ENCODE results near the gene TMEM115. TPM values are rescaled to one million over a fixed set of nuclear protein-coding genes. Genes with fewer than 3 reads are reported as not detected.

The TMEM115 gene, protein sequence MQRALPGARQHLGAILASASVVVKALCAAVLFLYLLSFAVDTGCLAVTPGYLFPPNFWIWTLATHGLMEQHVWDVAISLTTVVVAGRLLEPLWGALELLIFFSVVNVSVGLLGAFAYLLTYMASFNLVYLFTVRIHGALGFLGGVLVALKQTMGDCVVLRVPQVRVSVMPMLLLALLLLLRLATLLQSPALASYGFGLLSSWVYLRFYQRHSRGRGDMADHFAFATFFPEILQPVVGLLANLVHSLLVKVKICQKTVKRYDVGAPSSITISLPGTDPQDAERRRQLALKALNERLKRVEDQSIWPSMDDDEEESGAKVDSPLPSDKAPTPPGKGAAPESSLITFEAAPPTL
- total RNA-seq = 20.3 TPM

DNA sequence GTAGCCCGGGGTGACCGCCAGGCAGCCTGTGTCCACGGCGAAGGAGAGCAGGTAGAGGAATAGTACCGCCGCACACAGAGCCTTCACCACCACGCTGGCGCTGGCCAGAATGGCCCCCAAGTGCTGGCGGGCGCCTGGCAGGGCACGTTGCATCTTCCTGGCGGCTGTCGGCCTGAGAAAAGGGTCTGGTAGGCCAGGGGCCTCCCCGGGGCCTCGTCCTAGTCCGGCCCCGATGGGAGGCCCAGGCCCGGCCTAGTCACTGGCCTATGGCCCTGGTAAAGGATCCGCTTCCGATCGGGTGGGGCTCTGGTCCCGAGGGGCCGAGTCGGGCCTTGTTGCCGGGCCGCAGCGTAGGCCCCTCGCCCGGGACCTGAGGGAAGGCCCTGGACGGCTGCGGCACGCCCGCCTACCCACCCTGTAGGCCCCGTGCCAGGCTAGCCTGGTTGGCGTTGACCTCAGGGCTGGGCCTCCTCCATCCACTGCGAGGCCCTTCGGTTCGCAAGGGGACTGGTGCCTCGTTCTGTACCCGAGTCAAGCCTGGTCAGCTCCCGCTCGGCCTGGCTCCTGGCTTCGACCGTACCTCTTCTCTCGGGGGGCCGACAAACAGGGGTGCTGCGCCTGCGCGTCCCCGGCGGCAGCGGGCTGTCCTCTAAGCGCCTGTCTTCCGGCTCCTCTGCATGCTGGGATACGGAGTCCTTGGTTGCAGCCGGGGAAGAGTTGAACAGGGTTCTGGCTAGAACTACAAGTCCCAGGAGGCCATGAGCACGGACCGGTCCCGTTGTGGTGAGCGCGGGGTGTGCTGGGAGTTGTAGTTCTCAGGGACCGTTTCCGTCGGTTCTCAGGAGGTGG is at the start of gene TMEM115:
Gene TMEM115, minus strand, starts transcription at position 611 of the 849 bp plus-strand sequence. Its CDS starts 458 bp downstream, at position 153.
- Histone ChIP-seq H3K27me3 (ENCODE audit: insufficient read depth, low read length) (no peaks in the 10 kb centered on the region), H3K4me1 (ENCODE audit: insufficient read depth, low read length) (peaks cover 41% of the 10 kb centered on the region), H3K4me3 (ENCODE audit: low read length) (peak within 1 kb of the TSS; percentile 66), H3K9me3 (ENCODE audit: low read depth, low read length) (no peaks in the 10 kb centered on the region)

DNA sequence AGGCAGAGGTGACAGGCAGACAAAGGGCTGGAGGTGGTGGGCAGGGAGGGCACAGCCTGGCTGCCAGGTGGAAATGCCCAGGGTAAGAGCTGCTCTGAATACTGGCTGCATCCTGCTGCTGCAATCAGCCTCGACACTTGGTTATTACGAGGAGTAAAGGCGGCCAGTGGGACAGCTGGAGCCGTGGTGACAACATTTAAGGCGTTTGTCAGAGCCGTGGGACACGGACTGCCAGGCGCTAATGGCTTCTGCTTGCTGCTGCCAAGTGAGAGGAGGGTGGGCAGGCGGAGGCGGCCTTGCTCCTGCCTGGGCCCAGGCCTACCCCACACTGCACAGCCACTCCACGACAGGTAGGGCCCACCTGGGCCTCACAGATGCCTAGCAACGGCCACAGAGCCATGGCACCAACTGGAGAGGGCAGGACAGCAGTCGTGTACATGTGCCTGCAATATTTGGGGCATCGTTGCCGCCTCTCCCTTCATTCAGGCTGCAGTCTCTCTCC is 49.2 kb upstream of the TMEM115 start:
- H3K9me3 ChIP-seq (ENCODE audit: low read depth, low read length) = no peaks in the 10 kb centered on the region
- H3K4me1 ChIP-seq (ENCODE audit: insufficient read depth, low read length) = no peaks in the 10 kb centered on the region
- H3K4me3 ChIP-seq (ENCODE audit: low read length) = no peak overlapping the region
- H3K27me3 ChIP-seq (ENCODE audit: insufficient read depth, low read length) = no peaks in the 10 kb centered on the region

DNA sequence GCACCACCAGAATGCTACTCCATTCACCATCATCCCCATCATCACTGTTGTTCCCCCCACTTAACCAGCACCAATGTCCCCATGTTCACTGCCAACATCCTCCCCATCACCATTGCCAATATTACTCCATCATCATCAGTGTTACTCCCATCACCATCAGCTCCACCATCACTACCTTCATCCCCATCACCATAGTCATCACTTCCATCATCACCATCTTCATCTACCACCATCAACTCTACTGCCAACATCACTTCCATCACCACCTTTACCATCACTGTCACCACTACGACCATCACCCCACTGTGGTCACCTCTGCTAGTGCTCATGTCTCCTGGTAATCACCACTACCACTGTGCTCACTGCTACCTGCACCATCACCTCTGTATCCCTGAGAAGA is 47.2 kb upstream of the TMEM115 start:
- Histone ChIP-seq H3K9me3 (ENCODE audit: low read depth, low read length) (no peaks in the 10 kb centered on the region), H3K4me1 (ENCODE audit: insufficient read depth, low read length) (no peaks in the 10 kb centered on the region), H3K27me3 (ENCODE audit: insufficient read depth, low read length) (no peaks in the 10 kb centered on the region), H3K4me3 (ENCODE audit: low read length) (no peak overlapping the region)

DNA sequence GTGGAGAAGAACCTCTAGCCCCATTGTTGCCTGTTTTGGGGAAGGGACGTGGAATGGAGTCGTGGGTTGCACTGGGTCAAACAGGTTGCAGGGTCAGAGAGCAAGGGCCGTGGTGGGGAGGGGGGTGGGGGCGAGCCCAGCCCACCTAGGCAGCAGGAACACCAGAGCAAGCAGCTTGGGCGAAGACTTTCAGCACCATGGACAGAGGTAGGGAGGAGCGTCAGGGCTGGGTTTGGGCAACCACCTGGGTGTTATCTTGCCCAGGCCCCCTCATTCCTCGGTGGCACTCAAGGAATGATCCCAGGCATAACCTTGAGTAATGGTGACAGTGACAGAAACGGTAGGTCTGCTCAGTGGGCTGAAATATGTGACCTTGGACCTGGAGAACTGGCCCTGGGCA is 45.9 kb upstream of the TMEM115 start:
- no peaks in the 10 kb centered on the region for H3K27me3 ChIP-seq (ENCODE audit: insufficient read depth, low read length)
- H3K4me1 ChIP-seq (ENCODE audit: insufficient read depth, low read length) = no peaks in the 10 kb centered on the region
- no peaks in the 10 kb centered on the region for H3K9me3 ChIP-seq (ENCODE audit: low read depth, low read length)
- no peak overlapping the region for H3K4me3 ChIP-seq (ENCODE audit: low read length)

DNA sequence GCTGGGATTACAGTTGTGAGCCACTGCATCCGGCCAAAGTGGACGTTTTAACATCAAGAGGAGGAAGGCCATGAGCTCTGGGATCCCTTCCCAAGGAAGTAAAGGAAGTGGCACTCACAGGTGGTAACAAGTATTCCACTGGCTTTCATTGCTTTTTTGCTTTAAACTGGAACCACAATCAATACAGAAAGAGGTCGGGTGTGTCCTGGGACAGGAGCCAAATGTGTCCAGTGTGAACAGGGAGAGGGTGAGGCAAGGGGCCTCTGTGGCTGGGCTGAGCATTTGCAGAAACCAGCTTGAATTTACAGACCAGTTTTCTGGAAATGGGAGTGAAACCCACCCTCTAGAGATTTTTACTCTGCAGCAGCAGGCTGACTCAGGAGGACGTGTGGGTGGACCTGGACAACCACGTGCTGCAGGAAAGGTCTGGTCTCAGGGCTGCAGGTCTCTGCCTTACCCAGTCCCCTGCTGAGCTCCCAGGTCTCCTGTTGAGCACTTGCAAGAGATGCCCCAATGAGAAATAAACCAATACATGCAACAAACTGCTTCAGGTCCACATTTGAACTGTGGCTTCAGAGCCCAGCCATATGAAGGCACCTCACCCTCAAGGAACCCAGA is 42.8 kb upstream of the TMEM115 start:
- Histone ChIP-seq H3K4me3 (ENCODE audit: low read length) (no peak overlapping the region), H3K27me3 (ENCODE audit: insufficient read depth, low read length) (no peaks in the 10 kb centered on the region), H3K9me3 (ENCODE audit: low read depth, low read length) (no peaks in the 10 kb centered on the region), H3K4me1 (ENCODE audit: insufficient read depth, low read length) (no peaks in the 10 kb centered on the region)

DNA sequence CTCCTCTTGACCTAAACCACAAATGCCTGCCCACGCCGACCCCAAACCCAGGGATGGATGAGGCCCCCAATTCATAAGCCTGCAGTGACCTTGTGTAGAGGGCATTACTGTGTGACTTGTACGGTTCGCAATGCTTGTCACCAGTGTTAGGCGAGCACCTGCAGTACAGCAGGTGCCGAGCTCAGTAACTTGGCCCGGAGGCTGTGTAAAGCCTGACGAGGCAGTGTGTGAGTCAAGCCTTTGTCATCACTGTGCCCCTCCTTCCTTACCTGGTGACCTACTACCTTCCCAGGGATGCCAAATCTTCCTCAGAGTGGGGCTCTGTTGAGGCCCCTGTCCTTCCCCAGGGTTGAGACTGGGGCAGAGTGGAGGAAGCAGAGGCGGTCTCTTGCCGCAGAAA is 37.2 kb upstream of the TMEM115 start:
- no peaks in the 10 kb centered on the region for H3K9me3 ChIP-seq (ENCODE audit: low read depth, low read length)
- no peaks in the 10 kb centered on the region for H3K27me3 ChIP-seq (ENCODE audit: insufficient read depth, low read length)
- peaks cover 8% of the 10 kb centered on the region for H3K4me1 ChIP-seq (ENCODE audit: insufficient read depth, low read length)
- H3K4me3 ChIP-seq (ENCODE audit: low read length) = no peak overlapping the region

DNA sequence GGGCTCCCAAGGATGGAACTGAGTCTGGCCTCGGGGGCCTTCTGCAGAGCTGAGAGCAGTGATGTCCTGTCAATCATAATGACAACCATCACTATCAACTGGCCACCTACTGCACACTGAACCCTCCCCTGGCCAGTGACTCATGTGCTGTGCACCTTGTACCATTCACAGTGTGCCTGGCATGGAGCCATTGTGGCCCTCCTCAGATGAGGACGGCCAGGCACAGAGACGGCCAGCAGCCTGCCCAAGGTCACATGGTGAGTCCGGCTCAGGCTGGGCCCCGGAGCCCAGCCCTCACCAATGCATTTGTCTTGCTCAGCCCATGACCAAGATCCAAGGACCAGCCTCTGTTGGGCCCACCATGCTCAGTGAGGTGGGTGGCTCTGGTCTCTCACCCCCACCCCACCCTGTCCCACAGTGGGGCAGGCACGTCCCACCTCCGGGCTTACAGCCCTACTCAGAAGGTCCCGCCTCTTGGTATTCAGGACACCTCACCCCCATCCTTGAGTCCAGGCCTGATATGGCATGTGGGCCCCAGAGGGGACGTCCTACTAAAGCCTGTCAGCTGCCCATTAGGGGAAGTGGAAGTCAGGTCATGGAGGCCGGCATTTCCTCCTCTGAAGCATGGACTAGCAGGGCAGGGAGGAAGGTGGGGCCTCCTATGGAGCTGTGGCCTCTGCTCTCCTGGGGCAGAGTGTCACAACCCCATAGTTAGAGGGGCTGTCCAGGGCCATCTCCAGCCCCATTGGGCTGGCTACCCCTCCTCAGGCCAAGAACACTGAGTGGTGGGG is 35.9 kb upstream of the TMEM115 start:
- Histone ChIP-seq H3K27me3 (ENCODE audit: insufficient read depth, low read length) (no peaks in the 10 kb centered on the region), H3K9me3 (ENCODE audit: low read depth, low read length) (no peaks in the 10 kb centered on the region), H3K4me3 (ENCODE audit: low read length) (no peak overlapping the region), H3K4me1 (ENCODE audit: insufficient read depth, low read length) (peaks cover 8% of the 10 kb centered on the region)

DNA sequence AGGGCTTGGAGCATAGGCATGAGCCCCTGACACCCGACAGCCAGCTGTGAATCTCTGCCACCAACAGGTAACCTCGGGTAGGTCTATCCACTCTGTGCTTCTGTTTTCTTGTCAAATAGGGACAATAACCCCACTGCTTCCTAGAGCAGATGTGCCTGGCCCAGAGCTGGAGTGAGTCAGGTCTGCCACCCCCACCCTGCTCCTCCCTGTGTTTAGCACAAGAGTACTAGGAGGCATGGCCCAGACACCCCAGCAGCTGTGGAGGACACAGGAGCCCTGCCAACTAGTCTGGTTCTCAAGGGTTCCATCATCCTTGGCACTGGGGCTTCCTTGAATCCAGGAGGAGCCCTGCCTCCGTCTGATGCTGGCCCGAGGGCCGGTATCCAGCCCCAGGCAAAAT is 33.7 kb upstream of the TMEM115 start:
- no peaks in the 10 kb centered on the region for H3K27me3 ChIP-seq (ENCODE audit: insufficient read depth, low read length)
- peaks cover 8% of the 10 kb centered on the region for H3K4me1 ChIP-seq (ENCODE audit: insufficient read depth, low read length)
- no peak overlapping the region for H3K4me3 ChIP-seq (ENCODE audit: low read length)
- no peaks in the 10 kb centered on the region for H3K9me3 ChIP-seq (ENCODE audit: low read depth, low read length)

DNA sequence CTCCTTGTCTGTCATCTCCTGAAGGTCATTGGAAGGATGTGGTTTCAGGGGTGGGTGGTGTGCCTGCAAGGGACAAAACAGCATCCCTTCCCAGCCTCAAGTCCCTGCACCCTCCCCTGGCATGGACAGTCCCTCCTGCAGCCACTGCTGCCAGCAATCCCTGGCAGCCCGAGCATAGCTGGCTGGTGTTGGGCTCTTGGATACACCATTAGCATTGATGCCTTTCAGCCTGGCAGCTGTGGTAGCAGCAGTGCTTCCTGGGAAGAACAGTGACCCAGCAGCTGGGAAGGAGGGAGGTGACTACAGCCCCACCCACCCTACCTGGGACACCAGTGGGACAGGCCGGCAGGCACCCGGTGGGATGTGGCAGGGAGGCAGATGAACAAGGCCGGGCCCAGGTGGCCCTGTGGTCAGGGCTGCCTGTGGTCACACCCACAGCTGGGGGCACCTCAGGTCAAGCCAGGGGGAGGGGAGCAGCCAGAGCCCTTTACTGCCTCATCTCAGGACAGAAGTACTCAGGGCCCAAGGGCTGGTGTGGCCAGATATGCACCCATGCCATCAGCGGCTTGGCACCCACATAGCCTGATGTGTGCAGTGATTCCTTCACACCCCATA is 32.9 kb upstream of the TMEM115 start:
- no peaks in the 10 kb centered on the region for H3K9me3 ChIP-seq (ENCODE audit: low read depth, low read length)

DNA sequence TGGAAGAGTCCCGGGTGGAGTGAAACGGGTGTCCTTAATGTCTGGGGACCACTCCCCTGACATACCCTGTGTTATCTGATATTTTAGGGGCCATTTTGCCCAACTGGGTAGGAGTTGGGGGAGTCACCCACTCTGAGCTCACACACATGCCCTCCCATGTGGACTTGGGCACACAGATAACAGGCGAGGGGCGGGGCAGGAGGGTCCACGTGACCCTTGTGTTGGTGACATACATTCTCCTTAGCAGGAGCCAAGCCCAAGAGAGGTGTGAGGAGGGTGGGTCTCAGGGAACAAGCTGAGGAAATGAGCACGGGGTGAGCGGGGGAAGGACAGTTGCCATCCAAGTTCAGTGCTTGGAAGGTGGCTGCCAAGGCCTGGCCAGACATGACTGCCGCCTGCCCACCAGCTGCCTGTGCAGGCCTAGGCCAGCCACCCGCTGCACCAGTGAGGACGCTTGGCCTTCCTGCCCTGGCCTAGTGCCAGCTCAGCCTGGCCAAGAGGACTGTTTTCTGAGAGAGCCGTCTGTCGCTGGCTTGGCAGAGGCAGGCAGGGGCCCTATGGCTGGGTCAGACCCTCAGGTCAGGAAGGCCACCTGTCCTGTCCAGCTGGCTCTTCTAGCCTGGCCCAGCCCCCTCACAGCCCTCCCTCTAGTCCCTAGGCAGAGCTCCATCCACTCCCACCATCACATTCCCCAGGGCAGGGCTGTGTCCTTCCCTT is 31.3 kb upstream of the TMEM115 start:
- Histone ChIP-seq H3K27me3 (ENCODE audit: insufficient read depth, low read length) (no peaks in the 10 kb centered on the region), H3K4me3 (ENCODE audit: low read length) (no peak overlapping the region), H3K9me3 (ENCODE audit: low read depth, low read length) (no peaks in the 10 kb centered on the region), H3K4me1 (ENCODE audit: insufficient read depth, low read length) (peaks cover 6% of the 10 kb centered on the region)

More for the DNA sequence above, 32.9 kb upstream of the TMEM115 start:
- Histone ChIP-seq H3K27me3 (ENCODE audit: insufficient read depth, low read length) (no peaks in the 10 kb centered on the region), H3K4me3 (ENCODE audit: low read length) (no peak overlapping the region), H3K4me1 (ENCODE audit: insufficient read depth, low read length) (peaks cover 8% of the 10 kb centered on the region)

DNA sequence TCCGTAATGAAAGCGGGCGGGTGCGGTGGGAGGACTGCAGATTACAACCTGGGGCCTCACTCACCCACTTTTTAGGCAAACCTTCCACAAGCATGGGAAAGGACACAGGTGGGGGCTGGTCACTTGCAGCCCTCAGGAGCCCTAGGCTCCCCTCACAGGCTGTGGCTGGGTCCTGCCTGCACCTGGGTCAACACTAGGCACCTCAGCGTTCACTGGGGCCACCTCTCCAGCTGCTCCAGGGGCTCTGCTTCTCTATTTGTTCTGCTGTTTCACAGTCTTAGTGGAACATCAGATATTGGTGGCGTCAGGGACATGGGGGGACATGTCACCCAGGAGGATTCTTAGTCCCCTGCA is 30.1 kb upstream of the TMEM115 start:
- H3K27me3 ChIP-seq (ENCODE audit: insufficient read depth, low read length) = no peaks in the 10 kb centered on the region
- H3K4me3 ChIP-seq (ENCODE audit: low read length) = no peak overlapping the region
- no peaks in the 10 kb centered on the region for H3K4me1 ChIP-seq (ENCODE audit: insufficient read depth, low read length)
- H3K9me3 ChIP-seq (ENCODE audit: low read depth, low read length) = no peaks in the 10 kb centered on the region

DNA sequence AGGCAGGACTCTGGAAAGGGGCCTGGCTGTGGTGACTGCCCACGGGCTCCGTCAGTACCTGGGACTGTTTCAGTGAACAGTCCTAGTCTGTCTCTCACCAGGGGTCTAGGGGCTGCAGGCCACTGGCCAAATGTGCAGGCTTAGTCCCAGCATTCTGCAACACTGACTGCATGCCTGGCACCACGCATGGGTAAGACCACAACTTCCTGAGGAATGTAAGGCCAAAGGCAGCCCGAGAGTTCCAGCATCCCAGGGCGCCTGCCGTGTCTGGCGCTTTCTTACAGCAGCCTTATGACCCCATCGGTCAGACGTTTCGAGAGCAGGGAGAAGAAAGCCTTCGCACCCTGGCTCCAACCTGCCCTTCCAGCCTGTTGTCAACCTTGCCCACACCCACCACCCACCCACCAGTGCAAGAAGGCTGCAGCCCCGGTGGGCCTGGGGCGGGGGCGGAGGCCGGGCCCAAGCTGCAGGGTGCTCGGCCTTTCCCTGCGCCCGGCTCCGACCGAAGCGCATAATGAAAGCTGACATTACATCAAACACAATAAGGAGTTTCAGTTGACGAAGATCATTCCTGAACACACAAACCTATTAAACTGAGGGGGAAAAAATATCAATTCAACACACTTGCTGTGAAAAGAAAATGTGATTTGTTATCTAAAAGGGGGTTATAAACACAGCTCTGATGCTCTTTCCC is 29.5 kb upstream of the TMEM115 start:
- H3K4me3 ChIP-seq (ENCODE audit: low read length) = no peak overlapping the region
- H3K27me3 ChIP-seq (ENCODE audit: insufficient read depth, low read length) = no peaks in the 10 kb centered on the region
- H3K9me3 ChIP-seq (ENCODE audit: low read depth, low read length) = no peaks in the 10 kb centered on the region
- H3K4me1 ChIP-seq (ENCODE audit: insufficient read depth, low read length) = no peaks in the 10 kb centered on the region

DNA sequence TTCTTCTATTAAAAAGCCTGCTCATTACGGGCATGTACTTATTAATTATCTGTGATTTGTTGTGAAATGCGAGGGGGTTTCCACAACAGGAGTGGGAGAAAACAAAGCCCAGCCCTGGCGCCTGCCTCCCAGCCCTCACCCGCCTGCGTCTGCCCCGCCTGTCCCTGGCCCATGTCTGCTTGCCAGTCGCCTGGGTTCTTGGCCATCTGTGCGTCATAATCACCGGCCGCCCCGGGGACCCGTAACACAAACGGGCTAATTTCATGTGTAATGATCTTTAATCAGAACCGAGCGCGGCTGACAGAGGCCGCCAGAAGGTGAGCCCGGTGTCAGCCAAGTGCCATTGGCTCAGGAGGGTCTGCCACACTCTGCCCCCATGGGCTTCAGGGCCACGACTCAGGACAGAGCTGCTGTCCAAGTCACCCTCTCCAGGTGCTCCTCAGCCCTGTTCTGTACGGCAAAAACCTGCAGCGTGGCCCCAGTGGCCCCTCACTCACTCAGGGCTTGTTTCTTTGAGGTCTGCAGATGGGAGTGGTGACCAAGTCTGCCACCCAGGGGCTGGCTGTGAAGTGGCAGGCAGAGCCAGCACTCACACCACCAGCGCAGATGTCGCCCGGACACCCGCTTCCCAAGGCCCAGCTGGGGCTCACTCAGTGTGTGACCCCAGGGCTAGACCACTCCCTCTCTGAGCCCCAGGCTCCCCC is 28.8 kb upstream of the TMEM115 start:
- Histone ChIP-seq H3K4me3 (ENCODE audit: low read length) (no peak overlapping the region), H3K9me3 (ENCODE audit: low read depth, low read length) (no peaks in the 10 kb centered on the region), H3K4me1 (ENCODE audit: insufficient read depth, low read length) (no peaks in the 10 kb centered on the region), H3K27me3 (ENCODE audit: insufficient read depth, low read length) (no peaks in the 10 kb centered on the region)

Measured in mononuclear cell (primary cell).